Activated gamma-delta T cell treated with Interleukin-2 at 50 U/mL for 16 hours (primary cell): Measurements from ENCODE around the gene PDE8B.

Source experiments
- DNase-seq: peaks from one replicate; pipeline ENCODE4 v3.0.0-alpha.2; 2020

The PDE8B gene

GRCh38 chr5:77232574-77233358 lies 22.3 kb downstream of the PDE8B start:
- DNase-seq = no peak

- DNase-seq = no peak
These were observed 25.6 kb downstream of the PDE8B start for GRCh38 chr5:77235846-77236721.

DNA sequence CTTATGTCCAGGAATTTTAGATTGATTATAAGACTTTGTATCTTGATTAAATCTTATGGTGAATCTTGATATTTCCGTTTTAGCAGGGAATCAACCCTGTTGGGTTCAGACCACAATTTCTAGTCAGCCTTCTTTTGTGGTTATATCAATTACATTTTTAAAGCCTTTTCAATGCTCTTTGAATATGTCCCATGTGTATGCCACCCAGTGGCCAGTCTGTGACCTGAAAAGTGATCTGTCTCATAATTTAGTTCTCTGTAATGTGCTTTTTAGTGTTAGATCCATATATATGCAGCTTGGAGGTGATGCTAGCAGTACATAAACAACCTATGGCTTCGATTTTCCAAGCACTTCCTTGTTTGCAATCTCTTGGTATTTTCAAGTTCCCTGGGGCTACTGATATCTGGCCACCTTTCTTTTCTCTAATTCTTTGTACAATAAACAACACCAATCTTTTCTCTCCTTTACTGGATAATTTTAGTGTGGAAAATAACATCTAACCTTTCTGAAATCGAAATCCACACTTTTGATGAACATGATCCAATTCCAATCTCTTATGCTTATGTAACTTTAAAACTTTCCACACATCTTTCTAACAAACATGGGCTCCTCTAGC lies 28.8 kb downstream of the PDE8B start:
- DNase-seq = no peak

DNA sequence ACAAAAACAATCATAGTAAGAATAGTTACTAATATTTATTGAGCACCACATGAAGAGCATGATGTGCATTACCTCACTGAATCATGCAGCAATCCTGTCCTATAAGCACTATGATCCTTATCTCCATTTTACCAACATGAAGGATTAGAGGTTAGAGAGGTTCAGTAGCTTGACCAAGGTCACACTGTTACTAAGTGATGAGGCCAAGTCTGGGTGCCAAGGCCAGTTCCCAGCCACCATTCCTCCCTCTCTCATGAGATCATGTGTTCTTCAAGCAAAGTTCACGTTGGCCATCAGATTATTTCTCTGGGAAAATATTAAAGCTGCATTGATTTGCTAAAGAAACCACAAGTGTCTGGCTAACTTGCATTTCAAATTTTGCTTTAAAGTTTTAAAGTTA lies 31.0 kb downstream of the PDE8B start:
- no peak for DNase-seq

- no peak for DNase-seq
These were observed 39.0 kb downstream of the PDE8B start for GRCh38 chr5:77249475-77249874.

- no peak for DNase-seq
These were observed 39.5 kb downstream of the PDE8B start for GRCh38 chr5:77250021-77250420.

GRCh38 chr5:77251921-77252320 lies 41.4 kb downstream of the PDE8B start:
- no peak for DNase-seq

DNA sequence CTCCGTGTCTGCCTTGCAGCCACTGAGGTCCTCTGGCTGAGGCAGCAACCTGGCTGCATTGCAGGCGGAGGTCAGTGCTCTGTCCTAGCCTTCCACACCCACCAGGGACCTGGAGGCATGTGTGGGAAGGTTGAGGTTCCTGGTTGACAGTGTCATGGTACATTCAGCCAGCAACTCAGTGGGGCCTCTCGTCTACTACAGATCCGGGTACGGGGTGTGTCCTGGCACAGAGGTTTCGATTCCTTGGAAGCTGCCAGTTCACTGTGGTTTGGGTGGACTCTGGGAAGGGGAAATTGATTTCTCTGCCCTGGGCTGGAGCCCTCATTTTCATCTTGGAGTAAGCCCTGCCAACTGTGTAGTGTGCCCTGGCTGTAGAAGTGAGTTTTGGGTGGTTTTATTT lies 45.1 kb downstream of the PDE8B start:
- no peak for DNase-seq

DNA sequence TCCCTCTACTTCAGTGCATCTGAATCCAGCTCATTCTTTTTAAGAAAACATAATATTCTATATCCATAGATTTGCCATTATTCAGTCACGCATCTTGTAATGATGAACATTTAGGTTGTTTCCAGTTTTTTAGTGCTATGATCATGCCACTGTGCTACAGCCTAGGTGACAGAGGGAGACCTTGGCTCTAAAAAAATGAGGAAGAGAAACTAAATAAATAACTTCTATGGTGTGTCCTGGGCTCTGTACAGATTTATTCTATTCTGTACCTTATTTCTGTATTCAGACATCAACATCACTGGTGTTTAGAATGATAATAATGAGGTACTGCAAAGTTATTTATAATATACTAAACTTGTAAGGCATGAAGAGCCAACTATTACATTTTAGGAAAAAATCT lies 45.9 kb downstream of the PDE8B start:
- DNase-seq = no peak

DNA sequence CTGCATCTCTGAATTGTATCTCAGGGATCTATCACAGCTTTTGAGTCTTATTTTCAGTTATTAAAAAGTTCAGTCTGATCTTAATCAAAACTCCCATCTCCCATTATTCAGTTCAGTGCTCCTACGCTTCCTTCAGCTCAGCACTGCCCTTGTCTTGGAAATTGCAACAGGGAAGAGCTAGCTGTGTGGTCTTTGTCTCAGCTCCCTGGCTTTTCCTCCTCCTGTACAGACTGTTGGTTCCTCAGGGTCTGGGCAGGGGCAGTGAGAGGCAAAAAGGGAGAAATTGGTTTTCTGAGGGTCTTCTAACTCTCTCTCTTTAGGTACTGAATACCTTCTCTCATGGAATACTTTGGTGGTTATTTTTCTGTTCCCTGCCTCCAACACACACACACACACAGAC lies 48.2 kb downstream of the PDE8B start:
- no peak for DNase-seq

DNA sequence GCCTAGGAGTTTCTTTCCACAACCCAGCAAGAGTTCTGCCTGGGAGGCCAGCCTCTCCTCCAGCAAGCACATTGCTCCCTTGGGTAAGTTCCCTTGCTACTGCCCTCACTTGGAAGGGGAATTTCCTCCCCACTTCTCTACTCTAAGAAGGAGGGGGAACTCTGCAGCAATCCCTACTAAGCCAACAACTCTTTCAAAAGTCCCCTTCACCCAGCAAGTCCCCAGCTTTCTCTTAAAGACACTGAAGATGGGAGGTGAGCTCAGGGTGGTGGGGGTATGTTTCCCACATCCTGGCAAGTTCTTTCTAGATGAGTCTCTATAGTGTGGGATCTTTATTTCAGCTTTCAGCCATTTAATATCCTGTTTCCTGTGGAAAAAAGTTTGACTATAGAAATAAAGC lies 49.0 kb downstream of the PDE8B start:
- DNase-seq = no peak

DNA sequence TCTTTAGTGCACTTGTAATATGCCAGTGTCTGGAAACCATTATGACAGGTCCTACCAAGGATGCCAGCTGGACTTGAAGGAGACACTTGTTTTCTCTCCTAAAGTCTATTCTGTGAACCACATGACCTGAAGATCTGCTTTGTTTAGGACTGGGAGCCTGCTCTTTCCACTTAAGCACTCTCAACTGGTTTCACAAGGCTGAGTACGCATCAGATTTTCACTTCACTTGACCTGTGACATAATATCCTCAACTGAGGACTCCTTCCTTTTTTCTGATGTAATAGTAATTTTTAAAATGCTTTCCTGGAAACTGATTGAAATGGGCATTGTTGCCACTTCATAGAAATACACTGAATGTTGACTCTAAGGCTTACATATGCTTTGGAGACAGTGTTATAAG lies 52.2 kb downstream of the PDE8B start:
- no peak for DNase-seq

DNA sequence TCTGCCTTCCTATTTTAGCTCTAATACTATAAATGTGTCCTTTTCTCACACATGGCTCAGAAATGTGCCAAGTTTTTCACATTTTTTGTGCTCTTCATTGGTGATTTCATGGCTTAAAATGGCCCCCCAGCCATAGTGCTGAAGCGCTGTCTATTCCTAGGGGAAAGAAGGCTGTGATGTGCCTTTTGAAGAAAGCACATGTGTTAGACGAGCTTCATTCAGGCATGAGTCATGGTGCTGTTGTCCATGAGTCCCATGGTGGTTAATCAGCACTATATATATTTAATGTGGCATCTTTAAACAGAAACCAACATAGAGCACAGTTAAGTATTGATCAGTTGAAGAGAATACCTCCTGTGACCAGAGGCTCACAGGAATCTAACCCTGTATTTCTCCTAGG lies 55.8 kb downstream of the PDE8B start:
- no peak for DNase-seq

GRCh38 chr5:77267496-77267895 lies 57.0 kb downstream of the PDE8B start:
- DNase-seq = no peak

DNA sequence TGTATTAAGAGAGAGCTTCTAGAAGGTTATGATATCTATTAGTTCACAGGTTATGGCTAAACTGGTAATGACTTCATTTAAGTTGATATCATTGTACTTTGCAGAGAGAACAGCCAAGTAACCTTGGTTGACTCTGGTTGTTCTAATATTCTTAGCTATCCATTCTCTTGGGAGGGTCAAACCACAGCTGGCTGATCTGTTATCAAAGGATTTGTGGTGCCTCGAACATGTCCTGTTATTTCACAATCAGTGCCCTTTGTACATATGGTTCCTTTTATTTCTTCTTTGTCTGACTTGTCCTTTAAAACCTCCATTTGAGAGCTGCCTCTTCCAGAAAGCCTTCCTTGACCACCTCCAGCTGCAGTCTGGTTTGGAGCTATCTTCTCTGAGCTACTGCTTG lies 61.7 kb downstream of the PDE8B start:
- DNase-seq = no peak

DNA sequence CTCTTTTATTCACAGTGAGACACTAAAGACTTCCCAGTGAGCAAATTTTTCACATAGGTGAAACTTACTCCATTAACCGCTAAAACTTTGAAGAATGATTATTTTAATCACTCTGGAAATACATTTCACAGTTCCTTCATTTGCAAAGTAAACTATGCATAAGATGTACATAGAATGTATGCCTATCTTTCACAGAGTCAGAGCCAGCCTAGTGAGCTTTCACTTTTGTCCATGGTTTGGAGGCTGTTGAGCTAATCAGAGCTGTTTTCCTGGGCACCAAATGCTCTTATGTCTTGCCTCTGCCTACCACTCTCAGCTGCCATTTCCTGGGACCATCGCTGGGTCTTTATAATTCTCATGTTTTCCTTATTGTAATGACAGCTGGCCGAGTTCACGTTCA lies 67.3 kb downstream of the PDE8B start:
- no peak for DNase-seq

- no peak for DNase-seq
These were observed 69.6 kb downstream of the PDE8B start for GRCh38 chr5:77280036-77280435.

GRCh38 chr5:77281969-77282336 lies 71.5 kb downstream of the PDE8B start:
- DNase-seq = no peak

GRCh38 chr5:77282337-77283027 lies 72.0 kb downstream of the PDE8B start:
- no peak for DNase-seq

DNA sequence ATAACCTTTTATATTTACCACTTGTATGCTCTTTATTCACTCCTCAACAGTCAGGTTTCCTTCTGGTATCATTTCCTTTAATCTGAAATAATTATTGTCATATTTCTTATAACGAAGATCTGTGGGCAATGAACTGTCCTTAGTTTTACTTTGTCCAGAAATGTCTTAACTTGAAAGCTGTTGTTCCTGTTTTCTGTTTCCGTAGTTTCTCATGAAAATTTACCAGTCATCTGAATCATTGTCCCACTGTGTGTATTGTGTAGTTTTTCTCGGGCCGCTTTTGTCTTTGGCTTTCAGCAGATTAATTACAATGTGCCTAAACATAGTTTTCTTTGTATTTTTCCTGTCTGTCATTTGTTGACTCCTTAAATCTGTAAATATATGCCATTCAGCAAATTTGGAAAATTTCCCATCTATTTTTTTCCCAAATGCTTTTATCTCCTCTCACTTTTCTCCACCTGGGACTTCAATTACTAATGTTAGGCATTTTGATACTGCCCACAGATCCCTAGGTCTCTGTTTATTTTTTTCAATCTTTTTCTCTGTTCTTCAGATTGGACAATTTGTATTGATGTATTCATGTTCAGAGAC lies 74.9 kb downstream of the PDE8B start:
- DNase-seq = no peak

DNA sequence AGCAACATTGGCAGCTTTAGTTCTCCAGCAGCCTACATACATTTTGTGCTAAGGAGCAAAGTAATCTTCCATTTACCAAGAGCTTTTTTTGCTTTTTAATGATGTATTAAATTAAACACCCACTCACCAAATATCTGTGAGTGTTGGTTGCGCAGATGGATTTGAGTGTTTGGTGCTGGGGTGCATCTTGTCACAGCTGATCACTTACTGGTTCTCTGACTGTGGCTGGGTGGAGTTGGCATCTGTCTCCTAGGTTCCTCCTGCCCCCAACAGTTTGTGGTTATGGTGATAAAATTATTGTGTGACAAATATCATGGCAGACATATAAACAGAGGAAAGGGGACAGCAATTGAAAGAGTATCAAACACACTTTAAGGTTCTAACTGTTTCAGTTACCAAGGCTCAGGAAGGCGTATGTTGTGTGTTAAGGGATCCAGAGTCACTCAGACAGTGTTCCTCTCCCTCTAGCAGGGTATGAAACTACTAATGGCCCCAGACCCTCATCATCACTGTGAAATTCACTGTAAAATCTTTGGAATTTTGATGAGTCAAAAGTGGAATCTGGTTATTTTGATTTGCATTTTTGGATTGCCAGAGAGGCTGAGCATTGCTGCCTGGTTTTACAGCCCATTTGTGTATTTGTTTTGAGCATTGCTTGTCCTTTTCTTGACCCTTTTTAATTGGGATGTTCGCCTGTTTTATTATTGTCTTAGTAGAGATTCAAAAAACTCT lies 81.7 kb downstream of the PDE8B start:
- no peak for DNase-seq

DNA sequence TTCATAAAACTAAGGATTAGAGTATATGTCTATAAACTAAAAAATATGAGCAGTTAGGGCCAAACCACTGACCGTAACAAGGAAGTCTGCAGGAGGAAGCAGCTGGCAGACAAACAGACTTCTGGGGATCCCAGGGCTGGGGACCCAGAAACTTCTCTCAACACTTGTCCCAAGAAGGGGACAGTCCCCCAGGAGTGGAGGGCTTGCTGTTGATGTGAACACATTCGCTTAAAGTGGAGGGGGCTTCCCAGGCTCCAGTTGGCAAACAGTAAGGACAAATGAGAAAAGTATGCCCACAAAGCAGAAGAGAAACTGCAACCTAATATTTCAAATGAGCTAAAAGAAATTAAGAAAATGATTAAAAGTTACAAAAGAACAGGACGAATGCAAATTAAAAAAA lies 83.7 kb downstream of the PDE8B start:
- no peak for DNase-seq
